Jurkat, Clone E6-1 (cell line): Measurements from ENCODE around the gene NATD1.

ENCODE experiments used
- DNase-seq: peaks from one replicate; pipeline ENCODE4 v3.0.0-alpha.2; 2011; ENCODE audit warnings: low read depth, low spot score
- H3K4me3 ChIP-seq: 2 replicates; pipeline ENCODE4 v1.5.1; 2011; ENCODE audit warnings: mild to moderate bottlenecking, low read length, control low read depth, moderate library complexity

NATD1 gene

GRCh38 chr17:21278450-21279197 lies 25.4 kb upstream of the NATD1 start:
- no peak overlapping the region for H3K4me3 ChIP-seq
- DNase-seq: peak; percentile 95

DNA sequence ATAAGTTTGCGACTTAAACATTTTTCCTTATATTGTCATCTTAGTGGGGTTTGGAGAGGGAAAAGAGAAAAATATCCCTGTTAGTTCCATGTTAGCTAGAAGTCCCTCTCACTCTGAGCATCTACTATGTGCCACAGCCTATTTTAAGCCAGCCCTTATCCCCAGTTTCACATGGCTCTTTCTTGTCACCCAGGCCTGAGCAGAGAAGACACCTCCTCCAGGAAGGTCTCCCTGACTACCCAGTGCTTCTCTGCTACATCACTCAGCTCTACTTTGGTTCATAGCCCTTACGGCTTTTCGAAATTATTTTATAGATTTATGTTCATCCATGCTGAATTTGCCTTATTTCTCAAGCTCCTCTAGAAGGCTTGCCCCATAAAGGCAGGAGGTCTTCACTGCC lies 24.1 kb upstream of the NATD1 start:
- no peak overlapping the region for H3K4me3 ChIP-seq
- no peak for DNase-seq

DNA sequence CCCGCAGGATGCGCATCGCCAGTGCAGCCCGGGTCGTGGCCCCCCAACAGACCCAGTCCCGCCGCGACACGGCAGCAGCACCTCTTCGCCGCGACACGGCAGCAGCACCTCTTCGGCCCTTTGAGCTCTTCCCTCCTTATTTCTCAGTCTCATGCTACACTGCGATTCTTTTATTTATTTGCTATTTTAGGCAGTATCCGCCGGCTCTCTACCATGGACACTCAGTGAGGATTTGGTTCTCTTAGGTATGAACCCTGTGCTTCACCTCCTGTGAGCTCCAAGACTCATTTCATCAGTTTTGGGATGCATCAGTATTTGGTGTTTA lies 23.0 kb upstream of the NATD1 start:
- no peak for DNase-seq
- H3K4me3 ChIP-seq: peak overlapping the region; percentile 67

- peak; percentile 67 for DNase-seq
- peak overlapping the region; percentile 67 for H3K4me3 ChIP-seq
Measured at GRCh38 chr17:21275579-21276263, 22.5 kb upstream of the NATD1 start.

GRCh38 chr17:21275047-21275578 lies 21.9 kb upstream of the NATD1 start:
- H3K4me3 ChIP-seq: peak overlapping the region; percentile 67
- no peak for DNase-seq

DNA sequence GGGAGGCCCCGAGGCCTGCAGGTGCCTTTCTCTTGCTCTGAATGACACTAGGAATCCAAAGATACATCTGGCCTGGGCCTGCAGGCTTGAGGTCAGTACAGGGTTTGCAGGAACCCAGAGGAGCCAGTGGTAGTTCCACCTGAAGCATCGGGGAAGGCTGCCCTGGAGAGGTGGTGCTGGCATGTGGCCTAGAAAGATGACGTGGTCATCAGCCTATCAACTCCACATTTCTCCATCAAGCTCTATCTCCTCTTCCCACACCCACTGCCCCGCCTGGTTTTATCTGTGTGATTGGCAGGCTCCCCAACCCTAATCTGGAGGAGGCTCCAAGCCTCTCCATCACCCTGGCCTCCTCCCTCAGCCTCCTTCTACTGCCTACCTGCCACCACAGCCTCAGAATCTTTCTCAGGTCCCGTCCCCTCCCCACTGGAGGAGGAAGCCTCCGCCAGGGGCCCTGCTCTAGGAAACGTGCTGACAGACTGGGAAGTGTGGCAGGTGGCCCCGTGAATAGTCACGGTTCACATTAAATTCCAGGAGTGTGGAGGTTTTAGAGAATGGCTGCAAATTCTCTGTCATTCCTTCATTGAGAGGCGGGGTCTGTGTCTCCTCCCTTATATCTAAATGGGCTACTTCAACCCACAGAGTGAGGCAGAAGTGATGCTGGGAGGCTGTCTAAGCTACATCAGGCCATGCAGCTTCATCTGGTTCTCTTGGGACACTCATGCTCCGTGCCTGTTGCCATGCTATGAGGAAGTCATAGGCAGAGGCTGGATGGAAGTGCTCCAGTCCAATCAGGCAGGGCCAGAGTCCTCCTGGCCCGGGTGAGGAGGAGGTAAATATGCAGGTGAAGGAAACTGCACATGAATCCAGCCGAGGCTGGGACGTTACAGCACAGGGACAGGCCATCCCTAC lies 19.9 kb upstream of the NATD1 start:
- no peak for DNase-seq
- no peak overlapping the region for H3K4me3 ChIP-seq

- H3K4me3 ChIP-seq: no peak overlapping the region
- DNase-seq: no peak
Measured at GRCh38 chr17:21272250-21272649, 19.0 kb upstream of the NATD1 start.

GRCh38 chr17:21271454-21272183 lies 18.4 kb upstream of the NATD1 start:
- no peak for DNase-seq

GRCh38 chr17:21269394-21269793 lies 16.2 kb upstream of the NATD1 start:
- DNase-seq: no peak

More at GRCh38 chr17:21271454-21272183, 18.4 kb upstream of the NATD1 start:
- H3K4me3 ChIP-seq: no peak overlapping the region

DNA sequence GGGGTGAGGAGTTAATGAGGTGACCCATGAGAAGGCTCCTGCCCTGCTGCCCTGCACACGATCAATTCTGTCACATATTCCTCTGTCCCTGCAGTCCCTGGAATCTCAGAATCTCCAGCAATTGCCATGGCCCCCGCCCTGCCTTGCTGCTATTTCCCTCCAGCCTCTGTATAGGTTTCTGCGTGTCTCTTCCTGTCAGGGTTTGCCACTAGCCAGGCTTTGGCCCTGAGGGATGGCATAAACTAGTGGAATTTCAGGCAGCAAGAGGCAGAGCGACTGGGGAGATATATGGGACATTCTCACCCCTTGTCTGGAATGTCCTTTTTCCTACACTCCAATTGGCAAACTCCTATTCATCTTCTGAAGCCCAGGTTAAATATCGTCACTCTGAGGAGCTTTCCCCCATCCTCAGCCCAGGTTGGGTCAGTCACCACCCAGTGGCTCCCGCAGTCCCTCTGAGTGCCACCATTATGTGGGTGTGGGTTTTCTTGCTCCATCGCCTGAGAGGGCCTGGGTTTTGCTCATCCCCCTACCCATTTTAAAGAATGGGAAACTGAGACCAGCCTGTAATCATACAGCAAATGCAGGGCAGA lies 15.5 kb upstream of the NATD1 start:
- H3K4me3 ChIP-seq: no peak overlapping the region
- DNase-seq: no peak

More at GRCh38 chr17:21269394-21269793, 16.2 kb upstream of the NATD1 start:
- no peak overlapping the region for H3K4me3 ChIP-seq

DNA sequence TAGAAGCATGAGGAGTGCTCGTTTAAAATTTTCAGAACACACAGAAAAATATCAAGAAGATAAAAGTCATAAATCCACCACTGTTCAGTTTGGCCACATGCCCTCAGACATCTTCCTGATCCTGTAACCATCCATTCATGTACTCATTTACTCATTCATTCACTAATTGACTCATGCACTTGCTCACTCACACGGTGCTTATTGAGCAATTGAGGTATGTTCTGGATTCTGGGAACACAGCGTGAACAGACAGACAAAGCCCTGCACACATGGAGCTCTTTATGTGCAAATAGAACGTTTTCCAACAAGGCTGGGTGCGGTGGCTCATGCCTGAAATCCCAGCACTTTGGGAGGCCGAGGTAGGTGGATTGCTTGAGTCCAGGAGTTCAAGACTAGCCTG lies 10.2 kb upstream of the NATD1 start:
- DNase-seq: no peak
- no peak overlapping the region for H3K4me3 ChIP-seq

DNA sequence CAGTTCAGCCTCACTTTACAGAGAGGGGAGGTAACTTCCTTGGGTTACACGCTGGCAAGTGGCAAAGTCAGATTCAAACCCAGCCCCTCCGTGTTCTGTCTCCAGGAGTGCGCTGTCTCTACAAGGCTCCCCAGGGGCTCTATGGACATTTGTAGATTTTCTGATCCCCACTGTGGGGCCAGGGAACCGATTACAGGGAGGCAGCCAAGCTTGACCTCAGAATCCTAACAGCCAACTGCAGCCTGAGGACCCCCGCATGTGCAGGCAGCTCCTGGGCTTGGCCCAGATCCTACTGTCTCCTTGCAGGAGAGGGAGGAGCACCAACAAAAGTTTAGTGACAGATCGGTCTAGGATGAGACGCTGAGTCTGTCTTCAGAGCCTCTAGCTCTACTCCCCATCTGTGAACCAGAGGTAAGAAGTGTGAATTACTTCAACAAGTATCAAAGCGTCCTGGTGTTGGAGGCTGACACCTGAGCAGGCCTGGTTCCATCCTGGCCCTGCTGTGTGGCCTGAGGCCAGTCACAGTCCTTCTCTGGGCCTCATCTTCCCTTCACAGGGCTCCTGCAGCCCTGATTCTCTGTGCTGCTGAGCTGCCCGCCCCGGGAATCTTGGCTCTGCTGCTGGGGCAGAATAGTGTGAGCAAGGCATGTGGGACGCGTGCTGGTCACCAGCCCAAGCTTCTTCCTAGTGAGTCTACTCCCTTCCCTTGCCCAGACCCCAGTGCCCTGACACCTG lies 9.2 kb upstream of the NATD1 start:
- H3K4me3 ChIP-seq: no peak overlapping the region

GRCh38 chr17:21258593-21258992 lies 5.4 kb upstream of the NATD1 start:
- no peak overlapping the region for H3K4me3 ChIP-seq
- DNase-seq: no peak

More for the DNA sequence above, 9.2 kb upstream of the NATD1 start:
- no peak for DNase-seq

- H3K4me3 ChIP-seq: peak overlapping the region; percentile 50
- no peak for DNase-seq
Measured at GRCh38 chr17:21253646-21254441, 634 bp upstream of the NATD1 start.

GRCh38 chr17:21252289-21252795 lies 868 bp downstream of the NATD1 start:
- peak overlapping the region; percentile 27 for H3K4me3 ChIP-seq
- DNase-seq: no peak

GRCh38 chr17:21251337-21252010 lies 1.7 kb downstream of the NATD1 start:
- DNase-seq: no peak
- no peak overlapping the region for H3K4me3 ChIP-seq
